GM19467 (cell line): ENCODE results near the gene MED22.
"Not testable (repeated sequence)": the region's sequence is repeated elsewhere in the genome, so short reads cannot be mapped to it uniquely, and the experiment has no call there.

Experiments
- ATAC-seq: cut with Tn5 transposase; IDR thresholded peaks from one replicate; pipeline ENCODE4 v1.9.1; 2021; ENCODE audit warnings: mild to moderate bottlenecking, moderate library complexity; ENCODE audit not compliant: unreplicated experiment

Gene MED22

DNA sequence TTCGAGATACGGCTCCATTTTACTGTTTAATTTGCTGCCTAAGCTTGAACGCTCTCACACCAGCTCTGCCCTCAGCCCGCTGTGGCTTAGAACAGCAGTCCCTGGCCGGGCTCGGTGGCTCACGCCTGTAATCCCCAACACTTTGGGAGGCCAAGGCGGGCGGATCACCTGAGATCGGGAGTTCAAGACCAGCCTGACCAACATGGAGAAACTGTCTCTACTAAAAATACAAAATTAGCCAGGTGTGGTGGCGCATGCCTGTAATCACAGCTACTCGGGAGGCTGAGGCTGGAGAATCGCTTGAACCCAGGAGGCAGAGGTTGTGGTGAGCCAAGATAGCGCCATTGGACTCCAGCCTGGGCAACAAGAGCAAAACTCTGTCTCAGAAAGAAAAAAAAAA, 29.3 kb upstream of the MED22 start:
- ATAC-seq = not testable (repeated sequence)

DNA sequence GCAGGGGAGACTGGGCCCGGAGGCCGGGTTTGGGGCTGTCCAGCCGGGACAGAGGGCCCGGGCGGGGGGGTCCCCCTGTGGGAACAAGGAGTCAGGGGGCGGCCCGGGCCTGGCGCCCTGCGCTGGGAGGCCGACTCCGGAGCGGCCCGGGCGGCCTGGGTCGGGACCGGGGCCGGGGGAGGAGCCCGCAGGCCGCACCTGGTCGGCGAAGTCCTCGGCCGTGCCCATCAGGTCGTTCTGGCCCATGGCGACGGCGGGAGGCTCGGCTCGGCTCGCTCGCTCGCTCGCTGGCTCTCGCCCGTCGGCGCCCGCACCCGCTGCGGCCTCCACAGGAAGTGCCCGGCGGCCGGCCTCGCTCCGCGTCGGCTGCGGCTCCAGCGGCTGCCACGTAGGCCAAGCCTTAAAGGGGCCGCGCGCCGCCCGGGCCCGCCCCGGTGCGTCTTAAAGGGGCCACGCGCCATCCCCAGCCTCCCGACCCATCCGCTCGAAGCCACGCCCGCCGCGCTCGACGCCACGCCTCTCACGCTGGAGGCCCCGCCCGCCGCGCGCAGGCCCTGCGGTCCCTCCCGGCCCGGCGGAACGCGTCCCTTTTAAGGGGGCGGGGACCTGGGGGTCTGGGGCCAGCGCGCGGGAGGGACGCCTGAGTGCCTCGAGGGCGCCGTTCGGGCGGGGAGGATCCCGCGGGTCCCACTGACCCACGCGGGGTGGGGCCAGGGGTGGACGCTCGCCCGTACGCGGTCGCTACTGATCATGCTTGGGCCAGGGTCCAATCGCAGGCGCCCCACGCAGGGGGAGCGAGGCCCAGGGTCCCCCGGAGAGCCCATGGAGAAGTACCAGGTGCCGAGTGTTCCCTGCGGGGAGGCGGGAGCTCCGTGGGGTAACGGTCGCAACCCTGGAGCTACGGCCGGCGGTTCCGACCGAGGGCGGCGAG, 28.1 kb upstream of the MED22 start, which contains the start of the genes STKLD1 and SURF4:
TSS of gene STKLD1 (plus strand) at position 643 of the 931 bp plus-strand sequence. CDS start at position 751, 108 bp downstream.
TSS of gene SURF4 (minus strand) at position 337 of the 931 bp plus-strand sequence. CDS start at position 246, 91 bp downstream.
- ATAC-seq = peak; percentile 89

DNA sequence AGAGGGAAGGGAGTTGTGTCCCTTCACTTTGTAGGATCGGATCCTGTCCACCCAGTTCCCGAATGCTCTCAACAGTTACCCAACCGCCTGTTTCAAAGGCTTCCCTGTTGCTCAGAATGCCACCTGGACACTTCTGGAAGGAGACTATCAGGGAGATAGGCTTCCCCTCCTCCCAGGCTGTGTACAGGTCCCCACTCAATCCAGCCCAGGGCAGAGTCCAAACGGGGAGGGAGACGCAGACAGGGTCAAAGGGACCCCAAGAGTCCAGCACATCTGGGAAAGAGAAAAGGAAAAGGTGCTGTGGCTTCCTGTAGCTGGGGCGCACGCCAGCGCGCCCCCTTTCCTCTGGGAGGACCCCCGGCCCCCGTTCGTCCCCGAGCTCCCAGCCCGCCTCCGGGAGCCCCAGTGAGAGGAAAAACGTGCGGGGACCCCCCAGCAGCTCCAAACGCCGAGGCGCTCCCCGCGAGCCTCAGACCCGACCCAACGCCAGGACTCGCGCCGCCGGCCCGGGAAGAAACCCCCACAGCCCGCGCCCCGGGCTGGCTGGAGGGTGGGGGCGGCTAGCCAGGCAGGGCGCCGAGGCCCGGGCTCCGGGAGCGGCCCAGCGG, 27.3 kb upstream of the MED22 start:
- ATAC-seq = no peak

DNA sequence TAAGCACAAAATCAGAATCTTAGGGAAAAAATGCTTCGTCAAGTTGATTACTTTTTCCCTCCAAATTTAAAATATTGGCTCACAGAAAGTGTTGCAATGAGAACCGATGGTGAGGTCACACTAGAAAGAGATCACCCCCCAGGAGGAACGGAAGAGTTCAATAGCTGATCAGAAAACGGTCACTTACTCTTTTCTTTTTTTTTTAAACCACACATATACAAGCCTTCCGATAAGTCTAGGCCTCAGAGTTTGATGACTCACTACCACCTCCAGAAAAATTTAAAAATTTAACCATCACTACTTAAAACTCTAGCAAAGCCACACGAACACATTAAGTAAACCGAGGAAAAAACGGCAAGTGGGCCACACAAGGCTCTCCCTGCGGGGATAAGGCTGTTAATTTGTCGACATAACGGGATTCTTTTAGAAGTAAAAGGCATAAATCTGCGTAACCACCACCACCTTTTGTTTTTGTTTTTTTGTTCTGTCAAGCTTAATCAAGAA, 26.7 kb upstream of the MED22 start:
- ATAC-seq = no peak

DNA sequence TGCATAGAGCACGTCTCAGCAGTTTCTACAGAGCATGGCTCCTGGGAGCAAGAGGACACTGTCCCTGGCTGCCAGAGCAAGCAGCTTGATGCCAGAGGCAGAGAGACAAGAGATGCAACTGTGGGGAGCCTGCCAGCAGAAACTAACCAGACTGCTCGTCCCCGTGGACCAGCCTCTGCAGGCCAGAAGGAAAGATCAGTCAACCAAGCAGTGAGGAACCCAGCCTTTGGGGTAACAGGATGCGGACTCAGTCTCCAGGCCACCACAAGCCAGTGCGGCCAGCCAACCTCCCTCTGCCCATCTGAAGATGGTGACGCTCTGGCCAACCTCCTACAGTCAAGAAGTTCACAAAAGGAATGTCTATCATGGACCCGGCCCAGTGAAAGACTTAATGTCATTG, 24.2 kb upstream of the MED22 start:
- ATAC-seq = no peak

DNA sequence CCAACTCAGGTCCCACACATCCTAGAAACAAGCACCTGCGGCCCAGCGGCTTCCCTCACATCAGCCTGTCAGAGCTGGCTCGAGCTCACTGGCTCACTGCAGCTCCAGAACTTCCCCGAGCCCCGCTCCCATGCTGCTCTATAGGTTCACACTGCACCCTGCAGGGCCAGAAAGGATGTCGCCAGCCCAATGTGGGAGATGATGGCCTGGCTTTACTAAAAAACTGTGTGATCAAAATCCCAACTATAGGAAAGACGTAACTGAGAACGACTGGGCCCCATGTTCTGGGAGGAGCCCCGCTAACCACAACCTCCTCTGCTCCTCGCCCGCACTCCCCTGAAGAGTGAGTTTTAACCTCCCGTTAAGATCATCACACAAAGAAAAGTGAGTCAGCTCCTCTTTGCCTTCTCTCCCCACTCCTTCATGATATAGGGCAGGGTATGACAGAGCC, 23.4 kb upstream of the MED22 start:
- no peak for ATAC-seq

DNA sequence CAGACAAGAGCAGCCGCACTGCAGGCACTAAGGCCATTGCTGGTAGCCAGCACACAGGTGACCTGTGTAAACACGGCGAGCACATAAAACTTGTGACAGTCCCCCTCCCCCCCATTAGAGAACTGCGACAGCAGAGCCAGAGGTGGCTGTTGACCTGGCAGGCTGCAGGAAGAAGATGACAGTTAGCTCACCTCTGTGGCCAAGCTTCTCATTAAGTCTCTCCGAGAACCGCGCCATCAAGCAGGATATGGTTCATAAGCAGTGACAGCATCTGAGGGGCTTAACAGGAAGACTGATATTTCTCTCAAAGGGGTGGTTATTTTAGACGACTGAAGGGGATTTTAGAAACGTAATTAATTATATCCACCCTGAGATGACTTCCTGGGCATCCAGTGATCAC, 22.8 kb upstream of the MED22 start:
- no peak for ATAC-seq

DNA sequence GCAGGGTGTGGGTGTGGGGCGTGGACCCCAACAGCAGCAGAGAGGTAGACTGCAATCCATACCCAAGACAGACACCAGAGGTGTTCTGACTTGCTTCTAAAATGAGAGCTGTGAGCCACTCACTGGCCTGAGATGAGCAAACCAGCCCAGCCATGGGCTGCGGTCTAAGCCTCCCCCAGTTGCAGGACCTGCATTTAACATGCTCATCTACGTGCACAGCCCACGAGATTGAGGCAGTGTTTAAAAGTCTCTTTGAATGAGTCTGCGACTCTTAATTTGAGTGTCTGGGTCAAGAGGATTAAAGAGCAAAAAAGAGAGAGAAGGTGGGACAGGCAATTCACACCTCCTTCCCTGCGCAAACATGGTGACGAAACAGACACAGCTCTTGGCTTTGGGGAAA, 22.0 kb upstream of the MED22 start:
- ATAC-seq = no peak

DNA sequence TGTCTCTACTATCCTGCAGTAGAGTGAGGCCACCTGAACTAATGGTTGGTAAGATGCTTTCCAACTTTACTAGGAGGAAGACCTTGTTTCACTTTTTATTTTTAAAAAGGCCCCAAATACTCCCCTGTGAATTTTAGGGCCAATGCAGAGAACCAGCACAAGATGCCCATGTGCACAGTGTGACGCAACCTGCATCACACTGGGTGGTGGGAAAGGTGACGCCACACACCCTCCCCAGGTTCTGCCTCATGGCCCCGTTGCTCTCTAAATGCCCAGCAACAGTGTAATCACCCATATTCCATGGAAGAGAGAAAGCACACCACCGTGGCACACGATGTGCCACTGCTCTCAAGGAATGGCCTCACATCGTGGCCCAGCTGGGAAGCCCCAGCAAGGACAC, 21.5 kb upstream of the MED22 start:
- ATAC-seq = no peak

DNA sequence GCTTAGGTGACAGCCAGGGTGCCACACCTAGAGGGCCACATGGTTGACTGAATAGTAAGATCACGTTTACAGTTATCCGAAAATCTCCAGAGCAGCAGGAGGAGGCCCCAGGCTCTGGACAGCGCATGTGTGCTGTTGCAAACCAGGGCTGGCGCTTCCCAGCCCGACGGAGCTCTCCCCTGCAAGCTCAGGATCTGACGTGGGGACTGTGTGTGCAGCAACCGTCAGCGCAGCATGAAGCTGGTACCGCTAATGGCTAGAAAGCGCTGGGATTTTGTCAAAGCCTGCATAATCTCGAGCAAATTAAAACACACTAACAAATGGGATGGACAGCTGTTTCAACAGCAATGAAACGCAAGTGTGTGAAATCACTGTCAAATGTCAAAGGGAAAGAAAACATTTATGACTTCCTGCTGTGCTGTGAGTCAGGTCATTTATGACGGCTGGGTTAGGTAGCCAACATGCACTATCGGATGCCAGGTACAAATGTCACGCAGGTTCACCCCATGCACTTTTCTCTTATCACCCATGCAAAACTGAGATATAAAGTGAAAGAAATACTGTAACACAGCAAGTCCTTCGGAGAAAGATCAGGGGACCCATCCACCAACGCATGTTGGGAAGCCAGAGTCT, 20.4 kb upstream of the MED22 start:
- ATAC-seq = no peak

DNA sequence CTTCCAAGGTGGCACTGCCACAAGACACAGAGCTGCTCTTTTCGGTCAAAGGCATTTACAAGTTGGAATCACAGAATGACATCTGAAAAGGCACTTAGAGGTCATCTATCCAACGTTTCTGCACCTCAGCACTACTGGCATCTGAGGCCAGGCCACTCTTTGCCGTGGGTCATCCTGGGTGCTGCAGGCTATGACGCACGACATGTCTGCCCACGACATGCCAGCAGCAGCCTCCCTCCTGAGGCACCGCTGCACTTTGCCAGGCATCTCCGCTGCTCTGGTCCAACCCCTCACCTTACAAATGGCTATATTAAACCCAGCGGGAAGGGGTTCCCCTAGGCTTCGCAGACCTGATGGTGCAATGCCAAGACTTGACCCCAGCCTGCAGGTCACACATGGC, 19.8 kb upstream of the MED22 start:
- no peak for ATAC-seq

DNA sequence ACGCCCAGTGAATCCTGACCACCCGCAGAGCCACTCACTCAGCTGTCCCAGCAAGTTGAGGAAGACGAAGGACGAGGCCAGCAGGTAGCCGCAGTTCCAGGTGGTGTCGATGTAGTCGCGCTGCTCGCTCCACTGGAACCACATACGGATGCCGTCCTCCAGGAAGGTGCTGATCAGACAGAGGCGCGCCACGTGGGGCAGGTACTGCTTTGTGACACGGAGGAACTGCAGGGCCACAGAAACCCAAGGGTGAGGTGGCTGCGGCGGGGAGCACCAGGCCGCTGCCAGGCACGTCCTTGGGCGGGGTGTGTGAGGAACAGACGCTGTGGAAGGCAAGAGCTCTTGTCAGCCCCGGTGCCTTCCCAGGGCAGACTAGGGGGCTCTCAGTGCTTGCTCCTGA, 19.3 kb upstream of the MED22 start:
- ATAC-seq = no peak

DNA sequence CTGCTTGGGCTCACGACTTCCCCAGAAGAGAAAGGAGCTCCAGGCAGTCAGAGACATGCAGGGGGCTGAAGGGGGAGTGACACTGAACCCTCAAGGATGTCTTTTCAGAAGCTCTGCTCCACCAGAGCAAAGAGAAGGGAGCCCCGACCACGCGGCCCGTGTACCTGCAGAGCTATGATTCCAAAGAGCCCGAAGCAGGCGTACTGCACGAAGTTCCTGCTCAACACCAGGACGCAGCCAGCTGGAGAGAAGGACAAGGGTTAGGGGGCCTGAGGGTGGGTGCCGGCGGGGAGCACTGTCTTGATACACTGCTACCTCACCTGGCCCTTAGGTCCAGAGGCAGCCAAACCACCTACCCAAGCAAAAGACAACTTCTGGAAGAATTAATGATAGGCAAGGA, 18.5 kb upstream of the MED22 start:
- ATAC-seq = no peak

DNA sequence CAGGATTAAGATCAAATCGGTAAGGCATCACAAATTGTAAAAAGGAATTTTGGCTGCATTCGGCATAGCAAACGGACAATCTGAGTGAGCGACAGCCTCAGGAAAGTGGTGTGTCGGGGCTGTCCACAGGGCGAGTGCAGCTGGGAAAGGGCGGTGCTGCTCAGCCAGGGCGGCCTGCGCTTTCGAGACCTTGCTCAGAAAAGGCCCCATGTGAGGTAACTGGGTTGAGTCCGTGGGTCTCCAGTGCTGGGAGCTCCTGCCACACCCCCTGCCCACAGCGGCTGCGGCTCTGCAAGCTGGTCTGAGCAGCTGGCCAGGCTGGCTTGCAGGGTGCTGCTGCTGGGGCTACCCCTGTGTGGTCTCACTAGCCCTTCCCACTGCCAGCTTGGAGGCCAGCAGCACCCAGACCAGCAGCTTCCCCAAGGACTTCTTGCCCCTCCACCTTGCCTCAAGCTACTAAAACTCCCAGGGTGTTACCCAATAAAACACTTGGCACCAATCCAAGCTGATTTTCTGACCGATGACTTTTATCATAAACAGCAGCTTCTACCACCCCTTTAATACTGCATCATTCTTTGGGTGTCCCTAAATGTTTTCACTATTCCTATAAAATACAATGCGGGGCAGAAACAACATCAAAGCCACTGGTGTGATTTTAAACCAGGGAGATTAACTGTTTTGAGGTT, 14.6 kb upstream of the MED22 start:
- no peak for ATAC-seq

DNA sequence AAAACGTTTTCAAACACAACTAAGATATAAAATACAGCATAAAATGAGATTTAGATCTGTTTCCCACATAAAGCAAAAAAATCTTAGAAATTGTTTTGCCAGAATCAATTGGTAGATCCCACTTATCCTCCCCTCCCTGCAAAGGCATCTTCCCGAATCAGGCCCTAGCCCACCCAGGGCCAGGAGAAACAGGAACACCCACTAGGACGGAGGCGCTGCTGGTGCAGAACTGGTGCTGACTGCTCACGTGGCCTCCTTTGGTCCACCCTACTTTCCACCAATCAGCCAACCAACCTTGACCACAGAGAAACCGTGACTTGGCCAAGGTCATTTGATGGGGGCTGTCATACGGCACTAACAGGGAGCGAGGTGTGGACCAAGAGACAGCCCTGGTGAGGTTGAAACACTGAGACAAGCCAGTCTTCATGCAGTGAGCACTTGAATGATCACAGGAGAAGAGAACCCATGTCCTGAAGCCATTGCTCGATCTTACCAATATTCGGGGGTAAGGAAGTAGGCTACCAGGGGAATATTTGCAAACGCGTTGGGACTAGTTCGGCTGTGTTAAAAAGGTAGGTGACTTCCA, 13.7 kb upstream of the MED22 start:
- ATAC-seq = no peak

DNA sequence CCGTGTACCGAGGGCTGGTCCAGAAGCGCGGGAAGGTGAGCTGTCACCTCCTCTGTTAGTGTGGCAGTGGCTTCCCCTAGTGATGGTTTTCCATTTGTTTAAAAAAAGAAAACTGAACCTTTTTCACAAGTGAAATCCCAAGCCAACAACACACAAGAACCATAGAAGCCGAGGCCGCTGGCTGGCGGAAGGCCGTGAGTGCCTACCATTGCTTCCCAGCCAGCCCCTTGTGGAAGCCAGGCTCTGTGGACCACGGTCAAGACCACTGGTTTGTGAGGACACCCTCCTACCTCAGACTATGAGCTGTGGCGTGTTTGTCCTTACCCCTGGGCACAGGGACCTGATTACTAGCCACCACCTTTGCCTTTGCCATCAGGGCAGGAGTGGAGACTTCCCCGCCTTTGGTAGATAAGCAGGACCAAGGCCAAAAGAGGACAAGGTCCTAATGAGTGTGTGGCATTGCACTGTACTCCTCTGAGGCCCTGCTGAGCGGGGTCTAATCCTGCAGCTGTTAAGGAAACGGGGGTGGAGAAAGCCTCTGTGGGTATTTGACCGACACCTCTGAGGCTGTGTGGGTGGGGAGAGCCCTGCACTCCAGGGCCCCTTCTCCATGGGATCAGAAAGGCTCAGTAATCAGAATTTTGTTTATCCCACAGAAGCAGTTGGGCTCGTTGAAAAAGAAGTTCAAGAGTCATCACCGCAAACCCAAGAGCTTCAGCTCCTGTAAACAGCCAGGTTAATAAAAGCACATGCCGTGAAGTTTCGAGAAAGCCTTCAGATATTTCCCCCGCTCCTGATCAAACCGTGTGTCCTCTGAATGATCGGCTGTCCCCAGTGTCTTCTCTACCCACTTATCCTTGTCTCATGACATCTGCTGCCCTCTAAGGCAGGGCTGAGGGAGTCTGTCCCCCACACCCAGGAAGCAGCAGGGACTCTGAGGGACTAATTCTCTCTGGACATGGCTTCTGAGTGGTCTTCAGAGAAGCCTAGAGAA, 12.8 kb upstream of the MED22 start:
- ATAC-seq = no peak

DNA sequence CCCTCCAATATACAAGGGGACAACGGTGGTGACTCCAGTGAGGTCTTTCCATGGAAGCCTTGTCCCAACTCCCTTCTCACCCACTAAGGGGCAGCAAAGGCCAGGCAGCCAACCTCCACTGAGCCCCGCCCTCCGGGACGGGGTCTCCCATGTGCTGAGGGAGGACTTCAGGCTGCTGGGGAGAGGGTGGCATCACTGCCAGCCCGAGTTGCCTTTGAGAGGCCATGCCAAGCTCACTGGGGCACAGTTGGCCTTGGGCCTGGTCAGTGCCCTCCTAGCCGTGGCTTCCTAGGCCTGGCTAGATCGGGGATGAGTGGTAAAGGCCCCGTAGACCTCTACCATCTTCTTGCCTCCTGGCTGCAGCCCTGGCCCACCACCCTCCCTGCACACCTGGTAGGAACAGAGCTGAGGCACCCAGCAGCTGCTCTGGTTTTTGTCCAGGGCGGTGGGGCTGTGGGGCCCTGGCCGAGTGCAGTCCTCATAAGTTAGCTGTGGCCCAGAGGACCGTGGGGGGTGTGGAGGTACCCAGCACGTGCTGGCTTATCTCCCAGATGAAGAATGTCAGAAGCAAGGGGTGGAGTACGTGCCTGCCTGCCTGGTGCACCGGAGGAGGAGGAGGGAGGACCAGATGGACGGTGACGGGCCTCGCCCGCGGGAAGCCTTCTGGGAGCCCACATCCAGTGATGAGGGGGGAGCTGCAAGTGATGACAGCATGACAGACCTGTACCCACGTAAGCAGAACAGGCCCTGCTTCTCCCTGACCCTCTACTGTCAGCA, 11.7 kb upstream of the MED22 start:
- no peak for ATAC-seq

DNA sequence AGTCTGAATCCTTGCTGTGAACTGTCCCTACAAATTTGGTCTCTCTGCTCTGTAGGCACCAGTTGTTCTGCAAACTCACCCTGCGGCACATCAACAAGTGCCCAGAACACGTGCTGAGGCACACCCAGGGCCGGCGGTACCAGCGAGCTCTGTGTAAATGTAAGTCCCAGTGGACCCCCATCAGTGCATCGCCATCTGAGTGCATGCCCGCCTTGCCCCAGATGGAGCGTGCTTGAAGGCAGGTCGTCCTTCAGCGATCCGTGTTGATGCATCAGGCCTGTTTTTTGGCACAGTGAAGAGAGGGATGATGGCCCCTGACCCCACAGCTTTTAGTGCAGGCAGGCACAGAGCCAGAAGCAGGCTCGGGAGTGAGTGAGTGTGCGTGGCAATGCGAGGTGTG, 9.7 kb upstream of the MED22 start:
- ATAC-seq = no peak
